Colonic mucosa (tissue), 4 donors: Measurements from ENCODE around the gene MRC2. TPM values are rescaled to one million over a fixed set of nuclear protein-coding genes. Genes with fewer than 3 reads are reported as not detected.
"Not testable (repeated sequence)": the region's sequence is repeated elsewhere in the genome, so short reads cannot be mapped to it uniquely, and the experiment has no call there.

Experiments used
- DNase-seq: peaks from one replicate; pipeline ENCODE4 v3.0.0-alpha.2; 2020
- H3K27ac ChIP-seq: fragments of 200-600 bp; one replicate; pipeline ENCODE4 v1.8.0; 2021
- H3K27me3 ChIP-seq: fragments of 200-600 bp; one replicate; pipeline ENCODE4 v1.8.0; 2021
- H3K36me3 ChIP-seq: fragments of 200-600 bp; one replicate; pipeline ENCODE4 v1.8.0; 2021
- H3K4me1 ChIP-seq: fragments of 200-600 bp; one replicate; pipeline ENCODE4 v1.8.0; 2021; ENCODE audit warnings: mild to moderate bottlenecking
- H3K4me3 ChIP-seq: fragments of 200-600 bp; one replicate; pipeline ENCODE4 v1.8.0; 2021
- H3K9ac ChIP-seq, 2 donors: one replicate each; pipeline ENCODE4 v1.7.0; 2013; ENCODE audit warnings: control low read depth in 2 of 2, low read depth in 2 of 2, low read length in 2 of 2
- H3K9me3 ChIP-seq: fragments of 200-600 bp; one replicate; pipeline ENCODE4 v1.8.0; 2021
- intact Hi-C: fragments of 100-400 bp; cut with DNase I; formaldehyde crosslinking; loops from one replicate; pipeline ENCODE4 v1.14.1; 2022
- total RNA-seq, 2 donors: library from RNA; stranded (reverse); fragmentation: NEBNext Ultra II Directional in 1 of 2; extraction: Animal tissue kit (Norgen Biotek cat#: 25700) in 1 of 2; gene quantifications; one replicate each; pipeline ENCODE4 v1.2.1, GENCODE V29; 2021
- TF ChIP-seq, protein P1 (sequence below): fragments of 200-600 bp; IDR thresholded peaks from one replicate; pipeline ENCODE4 v1.8.0; 2022; ENCODE audit warnings: antibody characterized with exemption, mild to moderate bottlenecking
- donor health status: healthy.
- donor health status: DM: no; HTN: no; CAD: no.
- donor health status: DM: no; HTN: no; CAD: no.

MRC2 gene
- total RNA-seq, 2 donors from 2014 or later = 6.4 to 10.9 TPM

DNA sequence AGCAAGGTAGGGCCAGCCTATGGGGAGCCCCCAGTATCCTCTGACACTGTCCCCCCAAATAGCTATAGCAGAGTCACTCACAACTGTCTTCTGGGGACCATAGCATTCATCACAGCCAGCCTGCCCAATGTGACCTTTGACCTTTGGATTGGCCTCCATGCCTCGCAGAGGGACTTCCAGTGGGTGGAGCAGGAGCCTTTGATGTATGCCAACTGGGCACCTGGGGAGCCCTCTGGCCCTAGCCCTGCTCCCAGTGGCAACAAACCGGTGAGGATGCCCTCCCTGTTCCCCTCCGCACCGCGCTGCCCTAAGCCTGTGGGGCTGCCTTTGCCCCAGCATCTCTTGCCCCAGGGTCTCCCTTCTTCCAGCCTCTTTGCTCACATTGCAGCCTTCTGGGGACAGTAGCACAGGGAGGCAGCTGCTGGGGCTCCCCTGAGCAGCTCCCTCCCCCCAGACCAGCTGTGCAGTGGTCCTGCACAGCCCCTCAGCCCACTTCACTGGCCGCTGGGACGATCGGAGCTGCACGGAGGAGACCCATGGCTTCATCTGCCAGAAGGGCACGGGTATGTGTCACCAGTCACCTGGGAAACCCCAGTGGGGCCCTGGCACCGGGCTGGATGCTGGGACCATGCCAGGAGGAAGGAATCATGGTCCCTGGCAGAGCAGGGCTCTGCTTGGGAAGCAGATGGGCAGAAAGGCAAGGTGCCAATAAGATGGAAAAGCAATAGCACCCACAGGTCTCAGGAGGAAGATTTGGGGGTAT, 61.1 kb downstream of the MRC2 start:
- no peaks in the 10 kb centered on the region for H3K9me3 ChIP-seq
- TF ChIP-seq, protein P1, sequence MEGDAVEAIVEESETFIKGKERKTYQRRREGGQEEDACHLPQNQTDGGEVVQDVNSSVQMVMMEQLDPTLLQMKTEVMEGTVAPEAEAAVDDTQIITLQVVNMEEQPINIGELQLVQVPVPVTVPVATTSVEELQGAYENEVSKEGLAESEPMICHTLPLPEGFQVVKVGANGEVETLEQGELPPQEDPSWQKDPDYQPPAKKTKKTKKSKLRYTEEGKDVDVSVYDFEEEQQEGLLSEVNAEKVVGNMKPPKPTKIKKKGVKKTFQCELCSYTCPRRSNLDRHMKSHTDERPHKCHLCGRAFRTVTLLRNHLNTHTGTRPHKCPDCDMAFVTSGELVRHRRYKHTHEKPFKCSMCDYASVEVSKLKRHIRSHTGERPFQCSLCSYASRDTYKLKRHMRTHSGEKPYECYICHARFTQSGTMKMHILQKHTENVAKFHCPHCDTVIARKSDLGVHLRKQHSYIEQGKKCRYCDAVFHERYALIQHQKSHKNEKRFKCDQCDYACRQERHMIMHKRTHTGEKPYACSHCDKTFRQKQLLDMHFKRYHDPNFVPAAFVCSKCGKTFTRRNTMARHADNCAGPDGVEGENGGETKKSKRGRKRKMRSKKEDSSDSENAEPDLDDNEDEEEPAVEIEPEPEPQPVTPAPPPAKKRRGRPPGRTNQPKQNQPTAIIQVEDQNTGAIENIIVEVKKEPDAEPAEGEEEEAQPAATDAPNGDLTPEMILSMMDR = no peak
- H3K4me1 ChIP-seq = no peaks in the 10 kb centered on the region
- no peak for DNase-seq
- H3K27ac ChIP-seq = no peak overlapping the region
- intact Hi-C loops = no loop called here
- no peak overlapping the region for H3K9ac ChIP-seq
- no peaks in the 10 kb centered on the region for H3K27me3 ChIP-seq
- H3K36me3 ChIP-seq = no peaks in the 10 kb centered on the region
- H3K4me3 ChIP-seq = no peak overlapping the region

- Histone ChIP-seq H3K9ac (no peak overlapping the region), H3K27ac (no peak overlapping the region), H3K9me3 (no peaks in the 10 kb centered on the region), H3K4me1 (no peaks in the 10 kb centered on the region), H3K27me3 (no peaks in the 10 kb centered on the region), H3K4me3 (no peak overlapping the region), H3K36me3 (no peaks in the 10 kb centered on the region)
- intact Hi-C loops = no loop called here
- TF ChIP-seq, protein P1 = no peak
- no peak for DNase-seq
Observed at GRCh38 chr17:62689441-62690167, 62.1 kb downstream of the MRC2 start.

- TF ChIP-seq, protein P1 = no peak
- H3K27ac ChIP-seq = no peak overlapping the region
- H3K9ac ChIP-seq = no peak overlapping the region
- DNase-seq = no peak
- no peaks in the 10 kb centered on the region for H3K9me3 ChIP-seq
- no peaks in the 10 kb centered on the region for H3K36me3 ChIP-seq
- H3K4me3 ChIP-seq = no peak overlapping the region
- intact Hi-C loops = no loop called here
- H3K27me3 ChIP-seq = no peaks in the 10 kb centered on the region
- H3K4me1 ChIP-seq = no peaks in the 10 kb centered on the region
Observed at GRCh38 chr17:62690168-62690897, 62.9 kb downstream of the MRC2 start.

GRCh38 chr17:62691589-62691915, 64.1 kb downstream of the MRC2 start:
- H3K4me3 ChIP-seq, H3K27ac ChIP-seq, H3K36me3 ChIP-seq, H3K9ac ChIP-seq, H3K9me3 ChIP-seq, H3K4me1 ChIP-seq, DNase-seq, H3K27me3 ChIP-seq, intact Hi-C loops: not testable (repeated sequence)

GRCh38 chr17:62692159-62692651, 64.7 kb downstream of the MRC2 start:
- intact Hi-C loops = no loop called here
- no peaks in the 10 kb centered on the region for H3K36me3 ChIP-seq
- TF ChIP-seq, protein P1 = no peak
- no peak overlapping the region for H3K9ac ChIP-seq
- no peak overlapping the region for H3K4me3 ChIP-seq
- H3K4me1 ChIP-seq = no peaks in the 10 kb centered on the region
- H3K9me3 ChIP-seq = no peaks in the 10 kb centered on the region
- no peak for DNase-seq
- H3K27me3 ChIP-seq = no peaks in the 10 kb centered on the region
- no peak overlapping the region for H3K27ac ChIP-seq
